Measurements from ENCODE around the gene ARFGEF2.

Gene ARFGEF2

GRCh38 chr20:48984575-48985219 lies 63.2 kb downstream of the ARFGEF2 start:
- no peak overlapping the region for H3K4me3 ChIP-seq (ENCODE audit: low read depth, low read length)
- no peak for TF ChIP-seq CTCF (IDR thresholded peaks at IDR 0.05; ENCODE audit: low read depth, low read length)

- H3K4me3 ChIP-seq (ENCODE audit: low read depth, low read length), result no peak overlapping the region
- TF ChIP-seq CTCF (IDR thresholded peaks at IDR 0.05; ENCODE audit: low read depth, low read length), result no peak; the same call in 1 of the 2 replicates
Measured at GRCh38 chr20:48986899-48987298, 65.4 kb downstream of the ARFGEF2 start.

GRCh38 chr20:48990467-48990866 lies 69.0 kb downstream of the ARFGEF2 start:
- H3K4me3 ChIP-seq (ENCODE audit: low read depth, low read length), result no peak overlapping the region
- no peak for TF ChIP-seq CTCF (IDR thresholded peaks at IDR 0.05; ENCODE audit: low read depth, low read length)

- H3K4me3 ChIP-seq (ENCODE audit: low read depth, low read length), result no peak overlapping the region
- TF ChIP-seq CTCF (IDR thresholded peaks at IDR 0.05; ENCODE audit: low read depth, low read length), result no peak
Measured at GRCh38 chr20:48995589-48995988, 74.1 kb downstream of the ARFGEF2 start.

GRCh38 chr20:48999890-49000870 lies 78.7 kb downstream of the ARFGEF2 start:
- no peak overlapping the region for H3K4me3 ChIP-seq (ENCODE audit: low read depth, low read length)
- TF ChIP-seq CTCF (IDR thresholded peaks at IDR 0.05; ENCODE audit: low read depth, low read length), result no peak

- no peak overlapping the region for H3K4me3 ChIP-seq (ENCODE audit: low read depth, low read length)
- TF ChIP-seq CTCF (IDR thresholded peaks at IDR 0.05; ENCODE audit: low read depth, low read length), result no peak
Measured at GRCh38 chr20:49001741-49002140, 80.2 kb downstream of the ARFGEF2 start.
